H9 (cell line): ENCODE results near the gene CREB5. TPM values are rescaled to one million over a fixed set of nuclear protein-coding genes. Genes with fewer than 3 reads are reported as not detected.

ENCODE experiments used
- DNase-seq: peaks from one replicate; pipeline ENCODE4 v3.0.0-alpha.2; 2017
- H2AFZ ChIP-seq: one replicate; pipeline ENCODE4 v1.6.1; 2013; ENCODE audit warnings: mild to moderate bottlenecking, low read length, control low read depth, moderate library complexity
- H2AK5ac ChIP-seq: 2 replicates; pipeline ENCODE4 v1.6.1; 2013; ENCODE audit warnings: low read length, control low read depth, mixed read lengths; ENCODE audit not compliant: insufficient read length
- H2BK120ac ChIP-seq: one replicate; pipeline ENCODE4 v1.6.1; 2013; ENCODE audit warnings: low read depth, mild to moderate bottlenecking, low read length, control low read depth, inconsistent platforms; ENCODE audit not compliant: poor library complexity, severe bottlenecking
- H2BK12ac ChIP-seq: 2 replicates; pipeline ENCODE4 v1.6.1; 2013; ENCODE audit warnings: low read length, control low read depth, mixed read lengths, low read depth; ENCODE audit not compliant: insufficient read length
- H2BK15ac ChIP-seq: 2 replicates; pipeline ENCODE4 v1.6.1; 2013; ENCODE audit warnings: low read depth, low read length, control low read depth
- H2BK20ac ChIP-seq: one replicate; pipeline ENCODE4 v1.6.1; 2013; ENCODE audit warnings: low read depth, mild to moderate bottlenecking, low read length, control low read depth, inconsistent platforms; ENCODE audit not compliant: poor library complexity, severe bottlenecking
- H2BK5ac ChIP-seq: 2 replicates; pipeline ENCODE4 v1.6.1; 2013; ENCODE audit warnings: low read length, control low read depth, mixed read lengths; ENCODE audit not compliant: insufficient read length
- H3K14ac ChIP-seq: 2 replicates; pipeline ENCODE4 v1.6.1; 2013; ENCODE audit warnings: low read length, control low read depth; ENCODE audit not compliant: insufficient read depth
- H3K18ac ChIP-seq: 2 replicates; pipeline ENCODE4 v1.6.1; 2013; ENCODE audit warnings: low read depth, mild to moderate bottlenecking, mixed read lengths, low read length, control low read depth; ENCODE audit not compliant: insufficient read length
- H3K23ac ChIP-seq: 2 replicates; pipeline ENCODE4 v1.6.1; 2013; ENCODE audit warnings: low read length, control low read depth, mixed read lengths, low read depth; ENCODE audit not compliant: insufficient read length
- H3K23me2 ChIP-seq: 2 replicates; pipeline ENCODE4 v1.6.1; 2013; ENCODE audit warnings: low read depth, mild to moderate bottlenecking, mixed read lengths, low read length, control low read depth; ENCODE audit not compliant: insufficient read length, poor library complexity, severe bottlenecking
- H3K27ac ChIP-seq: 2 replicates; pipeline ENCODE4 v1.5.1; 2013; ENCODE audit warnings: low read length, control low read depth, mixed read lengths, low read depth; ENCODE audit not compliant: insufficient read length
- H3K27me3 ChIP-seq: 2 replicates; pipeline ENCODE4 v1.6.1; 2013; ENCODE audit warnings: low read length, control low read depth, inconsistent platforms; ENCODE audit not compliant: insufficient read depth
- H3K4ac ChIP-seq: 2 replicates; pipeline ENCODE4 v1.6.1; 2013; ENCODE audit warnings: low read depth, mild to moderate bottlenecking, control low read depth, inconsistent platforms, low read length, moderate library complexity
- H3K4me1 ChIP-seq: 2 replicates; pipeline ENCODE4 v1.6.1; 2013; ENCODE audit warnings: low read length, control low read depth, inconsistent platforms; ENCODE audit not compliant: insufficient read depth
- H3K4me2 ChIP-seq: 2 replicates; pipeline ENCODE4 v1.6.1; 2013; ENCODE audit warnings: low read length, control low read depth, mixed read lengths; ENCODE audit not compliant: insufficient read length, insufficient read depth
- H3K56ac ChIP-seq: 2 replicates; pipeline ENCODE4 v1.6.1; 2013; ENCODE audit warnings: low read depth, mild to moderate bottlenecking, mixed read lengths, low read length, control low read depth; ENCODE audit not compliant: insufficient read length
- H3K79me1 ChIP-seq: 2 replicates; pipeline ENCODE4 v1.6.1; 2013; ENCODE audit warnings: low read depth, mild to moderate bottlenecking, moderate library complexity, low read length, control low read depth, inconsistent platforms; ENCODE audit not compliant: insufficient read depth, poor library complexity, severe bottlenecking
- H3K79me2 ChIP-seq: 2 replicates; pipeline ENCODE4 v1.6.1; 2013; ENCODE audit warnings: low read length, control low read depth, inconsistent platforms; ENCODE audit not compliant: insufficient read depth
- H3K9ac ChIP-seq: 2 replicates; pipeline ENCODE4 v1.6.1; 2013; ENCODE audit warnings: low read length, control low read depth, mixed read lengths; ENCODE audit not compliant: insufficient read length; ENCODE audit errors: extremely low read depth
- H3K9me3 ChIP-seq: one replicate; pipeline ENCODE4 v1.6.1; 2013; ENCODE audit warnings: low read depth, low read length, inconsistent platforms; ENCODE audit not compliant: control insufficient read depth
- H3T11ph ChIP-seq: one replicate; pipeline ENCODE4 v1.6.1; 2013; ENCODE audit warnings: mild to moderate bottlenecking, low read length, control low read depth, inconsistent platforms
- H4K20me1 ChIP-seq: one replicate; pipeline ENCODE4 v1.6.1; 2013; ENCODE audit not compliant: control insufficient read depth, insufficient read length, insufficient read depth
- H4K5ac ChIP-seq: 2 replicates; pipeline ENCODE4 v1.6.1; 2013; ENCODE audit warnings: low read depth, mild to moderate bottlenecking, mixed read lengths, low read length, control low read depth; ENCODE audit not compliant: insufficient read length
- H4K8ac ChIP-seq: replicated peaks from 2 replicates; pipeline ENCODE4 v1.6.1; 2013; ENCODE audit warnings: low read length, control low read depth, mixed read lengths, low read depth; ENCODE audit not compliant: insufficient read length
- H4K91ac ChIP-seq: 2 replicates; pipeline ENCODE4 v1.6.1; 2013; ENCODE audit warnings: low read depth, mild to moderate bottlenecking, moderate library complexity, mixed read lengths, low read length, control low read depth; ENCODE audit not compliant: insufficient read length
- H3K27ac Mint-ChIP-seq, 3 experiments: 2 replicates in 2 of 3; 3 replicates in 1 of 3; pipeline ENCODE4 v1.8.0; 2020 to 2021; ENCODE audit warnings: mixed read lengths in 3 of 3, mild to moderate bottlenecking in 1 of 3, moderate library complexity in 1 of 3
- H3K27me3 Mint-ChIP-seq: 2 replicates; pipeline ENCODE4 v1.8.0; 2021; ENCODE audit warnings: low read depth, mild to moderate bottlenecking, moderate library complexity, mixed read lengths
- H3K36me3 Mint-ChIP-seq, 3 experiments: 2 replicates in 2 of 3; 3 replicates in 1 of 3; pipeline ENCODE4 v1.8.0; 2020 to 2021; ENCODE audit warnings: low read depth in 3 of 3, mixed read lengths in 3 of 3; ENCODE audit not compliant: insufficient read depth in 1 of 3
- H3K4me1 Mint-ChIP-seq, 2 experiments: 2 replicates each; pipeline ENCODE4 v1.8.0; 2020; ENCODE audit warnings: mixed read lengths in 2 of 2
- H3K4me3 Mint-ChIP-seq, 2 experiments: 2 replicates in 1 of 2; 3 replicates in 1 of 2; pipeline ENCODE4 v1.8.0; 2020 to 2021; ENCODE audit warnings: mild to moderate bottlenecking in 2 of 2, mixed read lengths in 2 of 2, moderate library complexity in 1 of 2
- H3K9me3 Mint-ChIP-seq, 2 experiments: 2 replicates in 1 of 2; 3 replicates in 1 of 2; pipeline ENCODE4 v1.8.0; 2020; ENCODE audit warnings: mild to moderate bottlenecking in 2 of 2, mixed read lengths in 2 of 2, moderate library complexity in 1 of 2
- CTCF ChIP-seq: fragments of 200-600 bp; sonication (generic); conservative IDR thresholded peaks from 3 replicates; pipeline ENCODE4 v1.8.0; 2021; ENCODE audit warnings: antibody characterized with exemption, mild to moderate bottlenecking
- WGBS: extraction: QIAGEN DNeasy Blood & Tissue Kit; methylation state at CpG from one replicate; pipeline ENCODE4 v1.1.7; 2013; ENCODE audit warnings: missing lambda C conversion rate, low lambda C conversion rate, mixed read lengths; ENCODE audit not compliant: insufficient read length; ENCODE audit errors: extremely low coverage; 5-methylcytosine and 5-hydroxymethylcytosine counted together
- total RNA-seq: library from RNA; stranded (reverse); gene quantifications from 2 replicates; pipeline ENCODE4 v1.2.1, GENCODE V29; 2021

Gene CREB5
- total RNA-seq, 1 experiment from 2014 or later: 4.0 TPM

- Histone ChIP-seq H2BK5ac (no peak overlapping the region), H2BK120ac (no peak overlapping the region), H2AK5ac (no peak overlapping the region), H3K4ac (no peak overlapping the region), H3K79me2 (no peaks in the 10 kb centered on the region), H3K79me1 (no peaks in the 10 kb centered on the region), H3K9me3 (no peaks in the 10 kb centered on the region), H2BK12ac (no peak overlapping the region), H3K27ac (no peak overlapping the region), H3K23ac (no peak overlapping the region), H2BK15ac (no peak overlapping the region), H2BK20ac (no peak overlapping the region), H2AFZ (no peak overlapping the region), H3K18ac (no peak overlapping the region), H4K20me1 (no peaks in the 10 kb centered on the region), H3K56ac (no peak overlapping the region), H3K4me2 (no peak overlapping the region), H3K23me2 (no peaks in the 10 kb centered on the region), H3K14ac (no peak overlapping the region), H3K9ac (no peak overlapping the region), H3K27me3 (no peaks in the 10 kb centered on the region), H3K4me1 (no peaks in the 10 kb centered on the region), H4K5ac (no peak overlapping the region), H4K8ac (no peak overlapping the region), H4K91ac (no peak overlapping the region), H3T11ph (no peak overlapping the region)
- Mint-ChIP-seq H3K4me3 (no peak overlapping the region), H3K4me1 (peaks cover 13 to 14% of the 10 kb centered on the region in 2 experiments), H3K9me3 (no peaks in the 10 kb centered on the region), H3K27ac (no peak overlapping the region), H3K36me3 (no peaks in the 10 kb centered on the region; a peak in 1 of 7 replicates), H3K27me3 (no peaks in the 10 kb centered on the region)
- DNase-seq: no peak
- no CpG with 5 or more reads among the region's 4 CpGs for WGBS
- no peak for TF ChIP-seq CTCF
These were observed 392.7 kb downstream of the CREB5 start for GRCh38 chr7:28804990-28805389.
